Activated CD8-positive, alpha-beta T cell treated with anti-CD3 and anti-CD28 coated beads for 36 hours (primary cell): Measurements from ENCODE around the gene VENTX. TPM values are rescaled to one million over a fixed set of nuclear protein-coding genes. Genes with fewer than 3 reads are reported as not detected.

ENCODE experiments used
- ATAC-seq: fragments of 200-7000 bp; cut with Tn5 transposase; one replicate; pipeline ENCODE4 v1.10.0; 2021; ENCODE audit warnings: mild to moderate bottlenecking, moderate library complexity
- CTCF ChIA-PET: fragments of 350-600 bp; sonication (Branson Sonifier 250); formaldehyde crosslinking; loops from one replicate; lab custom pipeline; 2021; ENCODE audit warnings: antibody characterized with exemption; lab: Charles Lee
- POLR2A ChIA-PET: fragments of 350-600 bp; sonication (Branson Sonifier 250); formaldehyde crosslinking; loops from one replicate; lab custom pipeline; 2021; ENCODE audit warnings: antibody characterized with exemption; lab: Charles Lee
- DNase-seq: peaks from one replicate; pipeline ENCODE4 v3.0.0-alpha.2; 2020
- H3K27ac Mint-ChIP-seq: one replicate; pipeline ENCODE4 v1.8.0; 2021; ENCODE audit warnings: mild to moderate bottlenecking, mixed read lengths
- H3K27me3 Mint-ChIP-seq: one replicate; pipeline ENCODE4 v1.8.0; 2021; ENCODE audit warnings: mixed read lengths
- H3K36me3 Mint-ChIP-seq: one replicate; pipeline ENCODE4 v1.8.0; 2021; ENCODE audit warnings: low read depth, mixed read lengths
- H3K4me1 Mint-ChIP-seq: one replicate; pipeline ENCODE4 v1.8.0; 2021; ENCODE audit warnings: low read depth, mixed read lengths
- H3K4me3 Mint-ChIP-seq: one replicate; pipeline ENCODE4 v1.8.0; 2021; ENCODE audit warnings: mild to moderate bottlenecking, moderate library complexity, mixed read lengths
- H3K9me3 Mint-ChIP-seq: one replicate; pipeline ENCODE4 v1.8.0; 2021; ENCODE audit warnings: mixed read lengths
- intact Hi-C: fragments of 100-400 bp; cut with micrococcal nuclease; formaldehyde crosslinking; loops from one replicate; pipeline ENCODE4 v1.10.0; 2022
- total RNA-seq, 2 experiments: library from RNA; stranded (reverse); gene quantifications; one replicate each; pipeline ENCODE4 v1.2.3, GENCODE V29; 2021
- TF ChIP-seq, protein P1 (sequence below): fragments of 200-600 bp; IDR thresholded peaks from one replicate; pipeline ENCODE4 v1.8.0; 2022; ENCODE audit warnings: antibody characterized with exemption, mild to moderate bottlenecking

Gene VENTX, protein sequence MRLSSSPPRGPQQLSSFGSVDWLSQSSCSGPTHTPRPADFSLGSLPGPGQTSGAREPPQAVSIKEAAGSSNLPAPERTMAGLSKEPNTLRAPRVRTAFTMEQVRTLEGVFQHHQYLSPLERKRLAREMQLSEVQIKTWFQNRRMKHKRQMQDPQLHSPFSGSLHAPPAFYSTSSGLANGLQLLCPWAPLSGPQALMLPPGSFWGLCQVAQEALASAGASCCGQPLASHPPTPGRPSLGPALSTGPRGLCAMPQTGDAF
- total RNA-seq, result under 1 TPM in 1 of 2 experiments, not detected in 1; 0.09 TPM

DNA sequence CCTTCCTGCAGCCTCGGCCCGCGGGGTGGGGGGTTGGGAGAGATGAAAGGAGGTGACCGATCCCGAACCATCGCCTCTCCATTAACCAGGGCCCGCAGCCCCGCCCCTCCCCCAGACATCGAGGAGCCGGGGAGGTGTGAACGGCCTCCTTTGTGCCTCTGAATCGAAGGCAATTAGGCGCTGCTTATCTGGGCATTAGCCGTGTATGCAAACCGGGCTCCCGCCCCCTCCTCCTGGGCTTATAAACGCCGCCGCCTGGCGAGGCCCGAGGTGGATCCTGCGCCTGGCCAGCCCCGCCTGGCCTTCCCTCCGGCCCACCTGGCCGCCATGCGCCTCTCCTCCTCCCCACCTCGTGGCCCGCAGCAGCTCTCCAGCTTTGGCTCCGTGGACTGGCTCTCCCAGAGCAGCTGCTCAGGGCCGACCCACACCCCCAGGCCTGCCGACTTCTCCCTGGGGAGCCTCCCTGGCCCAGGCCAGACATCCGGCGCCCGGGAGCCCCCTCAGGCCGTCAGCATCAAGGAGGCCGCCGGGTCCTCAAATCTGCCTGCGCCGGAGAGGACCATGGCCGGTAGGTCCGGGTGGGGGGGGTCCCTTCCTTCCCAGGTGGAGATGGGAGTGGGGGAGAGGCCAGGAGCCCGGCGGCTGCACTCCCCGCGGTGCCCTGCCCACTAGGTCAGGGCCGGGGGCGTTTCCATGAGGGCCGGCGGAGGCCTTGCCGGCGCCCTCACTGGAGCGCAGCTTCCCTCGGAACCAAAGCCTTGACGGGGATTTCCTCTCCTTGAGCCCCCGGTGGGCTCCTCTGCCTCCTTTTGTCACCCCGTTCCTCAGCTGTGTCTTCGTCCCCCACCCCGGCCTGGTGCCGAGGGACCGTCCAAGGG is at the start of gene VENTX:
TSS of gene VENTX (plus strand) at position 268 of the 878 bp plus-strand sequence. CDS start at position 328, 60 bp downstream.
- ChIA-PET CTCF (no interaction called here), POLR2A (interaction anchor here (0.6 kb wide), 1 partner anchor 74 kb away, joined by 3 read pairs; no protein-coding TSS in a partner anchor)
- peaks cover 47% of the 10 kb centered on the region for H3K27me3 Mint-ChIP-seq
- intact Hi-C loops, result no loop called here
- no peak within 1 kb of the TSS for H3K27ac Mint-ChIP-seq
- no peak for ATAC-seq
- H3K9me3 Mint-ChIP-seq, result no peaks in the 10 kb centered on the region
- H3K4me1 Mint-ChIP-seq, result peaks cover 20% of the 10 kb centered on the region
- TF ChIP-seq, protein P1, sequence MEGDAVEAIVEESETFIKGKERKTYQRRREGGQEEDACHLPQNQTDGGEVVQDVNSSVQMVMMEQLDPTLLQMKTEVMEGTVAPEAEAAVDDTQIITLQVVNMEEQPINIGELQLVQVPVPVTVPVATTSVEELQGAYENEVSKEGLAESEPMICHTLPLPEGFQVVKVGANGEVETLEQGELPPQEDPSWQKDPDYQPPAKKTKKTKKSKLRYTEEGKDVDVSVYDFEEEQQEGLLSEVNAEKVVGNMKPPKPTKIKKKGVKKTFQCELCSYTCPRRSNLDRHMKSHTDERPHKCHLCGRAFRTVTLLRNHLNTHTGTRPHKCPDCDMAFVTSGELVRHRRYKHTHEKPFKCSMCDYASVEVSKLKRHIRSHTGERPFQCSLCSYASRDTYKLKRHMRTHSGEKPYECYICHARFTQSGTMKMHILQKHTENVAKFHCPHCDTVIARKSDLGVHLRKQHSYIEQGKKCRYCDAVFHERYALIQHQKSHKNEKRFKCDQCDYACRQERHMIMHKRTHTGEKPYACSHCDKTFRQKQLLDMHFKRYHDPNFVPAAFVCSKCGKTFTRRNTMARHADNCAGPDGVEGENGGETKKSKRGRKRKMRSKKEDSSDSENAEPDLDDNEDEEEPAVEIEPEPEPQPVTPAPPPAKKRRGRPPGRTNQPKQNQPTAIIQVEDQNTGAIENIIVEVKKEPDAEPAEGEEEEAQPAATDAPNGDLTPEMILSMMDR, result no peak
- H3K4me3 Mint-ChIP-seq, result no peak within 1 kb of the TSS
- no peak for DNase-seq
- H3K36me3 Mint-ChIP-seq, result no peaks in the 10 kb centered on the region

DNA sequence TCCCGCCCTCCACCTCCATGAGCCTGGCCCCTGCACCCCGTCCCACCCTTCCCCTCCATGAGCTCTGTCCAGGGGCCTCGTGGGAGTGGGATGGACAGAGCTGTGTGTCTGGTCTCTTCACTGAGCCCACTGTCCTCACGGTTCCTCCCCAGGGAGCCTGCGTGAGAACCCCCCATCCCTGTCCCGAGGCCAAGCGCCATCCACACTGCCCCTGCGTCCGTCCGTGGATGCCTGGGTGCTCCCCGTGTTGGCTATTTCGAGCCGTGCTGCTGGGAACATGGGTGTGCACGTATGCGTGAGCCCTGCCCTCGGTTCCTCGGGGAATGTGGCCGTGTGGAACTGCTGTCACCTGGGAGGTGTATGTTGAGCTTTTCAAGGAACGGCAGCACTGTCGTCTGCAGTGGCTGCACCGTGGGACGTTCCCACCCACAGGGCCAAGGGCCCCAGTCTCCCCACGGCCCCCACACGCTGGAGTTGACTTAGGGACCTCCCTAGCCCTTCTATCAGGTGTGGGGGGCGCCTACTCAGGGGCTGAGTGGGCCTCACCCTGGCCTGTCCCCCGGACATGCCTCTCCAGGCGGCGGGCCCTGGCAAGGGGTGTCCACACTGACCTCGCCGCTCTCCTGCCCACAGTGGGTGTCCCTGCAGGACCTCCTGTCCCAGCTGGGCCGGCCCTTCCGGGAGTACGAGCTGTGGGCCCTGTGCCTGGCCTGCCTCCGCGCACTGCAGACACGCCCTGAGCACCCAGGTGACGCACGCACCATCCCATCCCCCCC is 49.6 kb upstream of the VENTX start:
- H3K9me3 Mint-ChIP-seq, result no peaks in the 10 kb centered on the region
- H3K4me3 Mint-ChIP-seq, result no peak overlapping the region
- ChIA-PET CTCF (no interaction called here), POLR2A (no interaction called here)
- H3K4me1 Mint-ChIP-seq, result no peaks in the 10 kb centered on the region
- no peaks in the 10 kb centered on the region for H3K36me3 Mint-ChIP-seq
- TF ChIP-seq, protein P1, result no peak
- no peak for DNase-seq
- intact Hi-C loops, result no loop called here
- H3K27ac Mint-ChIP-seq, result no peak overlapping the region
- no peaks in the 10 kb centered on the region for H3K27me3 Mint-ChIP-seq
- no peak for ATAC-seq

DNA sequence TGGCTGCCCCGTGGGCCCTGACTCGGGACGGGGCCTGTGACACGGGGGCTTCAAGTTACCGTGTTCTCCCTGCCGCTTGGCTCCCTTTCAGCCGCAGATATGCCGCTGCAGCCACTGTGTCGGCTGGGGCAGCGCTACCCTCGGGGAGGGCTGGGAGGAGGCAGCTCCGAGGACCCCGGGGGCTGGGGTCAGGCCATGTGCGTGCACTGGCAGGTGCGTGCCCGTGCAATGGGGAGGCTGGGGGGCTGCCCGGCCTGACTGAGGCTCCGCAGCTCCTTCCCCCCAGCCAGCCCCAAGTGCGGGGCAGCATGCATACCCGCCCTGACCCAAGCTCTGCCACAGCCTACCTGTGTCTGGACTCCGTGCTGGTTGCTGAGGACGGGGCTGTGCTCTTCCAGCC is 48.4 kb upstream of the VENTX start:
- TF ChIP-seq, protein P1, result no peak
- Mint-ChIP-seq H3K9me3 (peaks cover 4% of the 10 kb centered on the region), H3K27me3 (peaks cover 1% of the 10 kb centered on the region), H3K36me3 (no peaks in the 10 kb centered on the region), H3K4me3 (no peak overlapping the region), H3K4me1 (no peaks in the 10 kb centered on the region), H3K27ac (no peak overlapping the region)
- CTCF ChIA-PET, result no interaction called here
- intact Hi-C loops, result no loop called here
- ATAC-seq, result no peak
- POLR2A ChIA-PET, result no interaction called here
- DNase-seq, result no peak

DNA sequence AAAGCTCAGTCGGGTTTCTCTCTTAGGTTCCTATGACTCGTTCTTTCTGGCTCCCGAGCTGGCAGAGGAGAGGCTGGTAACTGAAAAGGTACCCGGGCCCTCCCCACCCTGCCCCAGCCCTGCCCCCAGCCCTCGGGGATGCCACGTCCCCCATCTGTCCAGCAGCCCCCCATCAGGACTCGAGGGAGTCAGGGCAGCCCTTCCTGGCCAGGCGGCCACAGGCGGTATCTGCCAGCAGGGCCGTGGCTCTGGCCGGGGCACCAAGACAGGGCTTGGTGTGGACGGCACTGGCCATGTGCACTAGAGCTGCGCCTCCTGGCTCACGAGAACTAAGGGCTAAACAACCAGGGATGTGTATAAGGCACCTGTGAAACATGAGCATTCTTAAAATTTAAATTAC is 47.9 kb upstream of the VENTX start:
- Mint-ChIP-seq H3K4me1 (no peaks in the 10 kb centered on the region), H3K9me3 (peaks cover 4% of the 10 kb centered on the region), H3K27me3 (peaks cover 1% of the 10 kb centered on the region), H3K4me3 (no peak overlapping the region), H3K36me3 (no peaks in the 10 kb centered on the region), H3K27ac (no peak overlapping the region)
- DNase-seq, result no peak
- no peak for ATAC-seq
- intact Hi-C loops, result no loop called here
- CTCF ChIA-PET, result no interaction called here
- POLR2A ChIA-PET, result no interaction called here
- TF ChIP-seq, protein P1, result no peak
